ENCODE results near the gene GOT2.
A peak's percentile ranks its signal among the peaks of the same experiment; 100 is the strongest.

Gene GOT2

DNA sequence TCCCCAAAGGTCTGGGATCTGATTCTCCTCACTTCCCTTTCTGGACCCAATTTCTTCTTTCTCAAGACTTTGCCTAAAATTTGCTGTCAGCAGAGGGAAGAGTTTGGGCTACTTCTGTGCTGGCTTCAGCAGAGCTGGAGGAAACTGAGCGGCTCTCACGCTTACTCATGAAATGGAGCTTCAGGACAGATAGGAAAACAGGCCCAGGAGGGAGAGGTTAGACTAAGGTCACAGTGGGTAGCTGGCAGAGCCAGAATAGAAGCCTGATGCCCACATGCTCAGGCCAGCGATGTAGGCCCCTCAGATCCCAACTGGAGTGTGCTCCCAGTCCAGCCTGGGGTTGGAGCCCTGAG lies 50.1 kb downstream of the GOT2 start:
- H3K4me3 ChIP-seq (ENCODE audit: low read depth, low read length): peak overlapping the region; percentile 98
- TF ChIP-seq, protein P1, sequence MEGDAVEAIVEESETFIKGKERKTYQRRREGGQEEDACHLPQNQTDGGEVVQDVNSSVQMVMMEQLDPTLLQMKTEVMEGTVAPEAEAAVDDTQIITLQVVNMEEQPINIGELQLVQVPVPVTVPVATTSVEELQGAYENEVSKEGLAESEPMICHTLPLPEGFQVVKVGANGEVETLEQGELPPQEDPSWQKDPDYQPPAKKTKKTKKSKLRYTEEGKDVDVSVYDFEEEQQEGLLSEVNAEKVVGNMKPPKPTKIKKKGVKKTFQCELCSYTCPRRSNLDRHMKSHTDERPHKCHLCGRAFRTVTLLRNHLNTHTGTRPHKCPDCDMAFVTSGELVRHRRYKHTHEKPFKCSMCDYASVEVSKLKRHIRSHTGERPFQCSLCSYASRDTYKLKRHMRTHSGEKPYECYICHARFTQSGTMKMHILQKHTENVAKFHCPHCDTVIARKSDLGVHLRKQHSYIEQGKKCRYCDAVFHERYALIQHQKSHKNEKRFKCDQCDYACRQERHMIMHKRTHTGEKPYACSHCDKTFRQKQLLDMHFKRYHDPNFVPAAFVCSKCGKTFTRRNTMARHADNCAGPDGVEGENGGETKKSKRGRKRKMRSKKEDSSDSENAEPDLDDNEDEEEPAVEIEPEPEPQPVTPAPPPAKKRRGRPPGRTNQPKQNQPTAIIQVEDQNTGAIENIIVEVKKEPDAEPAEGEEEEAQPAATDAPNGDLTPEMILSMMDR (IDR thresholded peaks at IDR 0.05; ENCODE audit: insufficient read depth, low read length, missing control alignments): no peak
- no peak for DNase-seq (ENCODE audit: low read depth, low spot score)
- CTCF ChIA-PET: interaction anchor here (0.7 to 2.1 kb wide), 4 partner anchors 47 to 347 kb away, joined by 3 to 9 read pairs (median 4); no protein-coding TSS in a partner anchor
- POLR2A ChIA-PET: interaction anchor here (0.6 to 1.0 kb wide), 3 partner anchors 9 to 49 kb away, joined by 3 to 6 read pairs (median 4); no protein-coding TSS in a partner anchor

DNA sequence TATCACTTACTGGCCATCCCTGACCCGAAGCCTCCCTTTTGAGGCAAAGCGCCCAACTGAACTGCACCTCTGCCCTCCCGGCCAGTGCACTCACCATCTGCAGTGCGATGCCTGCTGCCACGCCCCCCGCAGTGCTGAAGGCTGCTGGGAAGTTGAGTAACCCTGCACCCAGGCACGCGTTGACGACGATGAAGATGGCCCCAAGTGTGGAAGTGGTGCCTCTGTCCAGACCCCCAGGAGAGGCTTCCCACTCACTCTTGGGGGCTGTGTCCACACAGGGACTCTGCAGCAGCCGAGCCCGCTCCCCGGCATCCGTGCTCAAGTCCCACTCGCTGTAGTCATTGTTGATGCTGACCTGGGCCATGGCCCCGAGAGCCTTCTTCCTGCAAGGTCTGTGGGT lies 54.4 kb downstream of the GOT2 start:
- TF ChIP-seq, protein P1 (IDR thresholded peaks at IDR 0.05; ENCODE audit: insufficient read depth, low read length, missing control alignments): no peak
- no peak for DNase-seq (ENCODE audit: low read depth, low spot score)
- ChIA-PET CTCF (interaction anchor here (1.1 to 2.1 kb wide), 5 partner anchors 19 to 76 kb away, joined by 3 to 31 read pairs (median 4); no protein-coding TSS in a partner anchor), POLR2A (no interaction called here)
- no peak overlapping the region for H3K4me3 ChIP-seq (ENCODE audit: low read depth, low read length)

DNA sequence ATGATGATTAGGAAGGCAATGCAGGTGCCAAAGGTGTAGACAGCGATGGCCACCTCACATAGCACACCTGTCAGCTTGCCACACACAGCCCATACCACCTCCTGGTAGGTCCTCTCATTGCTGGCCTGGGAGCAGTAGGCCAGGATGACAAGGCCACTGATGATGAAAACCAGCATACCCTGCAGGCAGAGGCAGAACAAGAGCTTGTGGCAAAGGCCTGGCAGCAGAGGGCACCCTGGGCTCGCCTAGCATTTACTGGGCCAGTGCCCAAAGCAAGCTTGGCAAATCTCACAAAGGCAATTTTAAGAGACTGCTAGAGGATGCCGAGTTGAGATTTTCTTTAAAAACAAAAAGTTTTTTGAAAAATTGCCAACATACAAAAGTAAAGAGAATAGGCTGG lies 55.4 kb downstream of the GOT2 start:
- DNase-seq (ENCODE audit: low read depth, low spot score): no peak
- H3K4me3 ChIP-seq (ENCODE audit: low read depth, low read length): no peak overlapping the region
- ChIA-PET CTCF (interaction anchor here (1.1 to 2.1 kb wide), 8 partner anchors 18 to 342 kb away, joined by 3 to 31 read pairs (median 3); no protein-coding TSS in a partner anchor), POLR2A (no interaction called here)
- TF ChIP-seq, protein P1 (IDR thresholded peaks at IDR 0.05; ENCODE audit: insufficient read depth, low read length, missing control alignments): peak; percentile 22

DNA sequence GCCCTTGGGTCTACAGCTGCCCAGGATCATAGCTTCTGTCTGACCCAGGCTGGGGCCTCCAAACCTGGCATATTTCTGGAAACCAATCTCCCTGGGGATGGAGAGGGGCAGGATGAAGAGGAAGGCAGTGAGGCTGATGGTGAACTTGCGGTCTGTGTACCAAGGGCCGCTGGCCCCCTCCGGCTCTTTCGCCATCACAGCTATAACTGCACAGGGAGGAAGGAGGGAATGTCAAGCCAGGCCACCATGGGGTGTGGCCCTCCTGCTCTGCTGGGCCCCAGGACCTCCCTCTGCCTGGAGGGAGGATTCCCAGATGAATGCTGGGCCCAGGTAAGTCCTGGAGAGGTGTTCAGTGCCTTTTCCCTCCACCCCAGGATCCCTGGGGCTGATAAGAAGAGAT lies 55.8 kb downstream of the GOT2 start:
- POLR2A ChIA-PET: no interaction called here
- no peak for DNase-seq (ENCODE audit: low read depth, low spot score)
- TF ChIP-seq, protein P1 (IDR thresholded peaks at IDR 0.05; ENCODE audit: insufficient read depth, low read length, missing control alignments): no peak
- no peak overlapping the region for H3K4me3 ChIP-seq (ENCODE audit: low read depth, low read length)
- CTCF ChIA-PET: interaction anchor here (1.1 to 2.1 kb wide), 6 partner anchors 17 to 341 kb away, joined by 3 to 31 read pairs (median 4); no protein-coding TSS in a partner anchor

DNA sequence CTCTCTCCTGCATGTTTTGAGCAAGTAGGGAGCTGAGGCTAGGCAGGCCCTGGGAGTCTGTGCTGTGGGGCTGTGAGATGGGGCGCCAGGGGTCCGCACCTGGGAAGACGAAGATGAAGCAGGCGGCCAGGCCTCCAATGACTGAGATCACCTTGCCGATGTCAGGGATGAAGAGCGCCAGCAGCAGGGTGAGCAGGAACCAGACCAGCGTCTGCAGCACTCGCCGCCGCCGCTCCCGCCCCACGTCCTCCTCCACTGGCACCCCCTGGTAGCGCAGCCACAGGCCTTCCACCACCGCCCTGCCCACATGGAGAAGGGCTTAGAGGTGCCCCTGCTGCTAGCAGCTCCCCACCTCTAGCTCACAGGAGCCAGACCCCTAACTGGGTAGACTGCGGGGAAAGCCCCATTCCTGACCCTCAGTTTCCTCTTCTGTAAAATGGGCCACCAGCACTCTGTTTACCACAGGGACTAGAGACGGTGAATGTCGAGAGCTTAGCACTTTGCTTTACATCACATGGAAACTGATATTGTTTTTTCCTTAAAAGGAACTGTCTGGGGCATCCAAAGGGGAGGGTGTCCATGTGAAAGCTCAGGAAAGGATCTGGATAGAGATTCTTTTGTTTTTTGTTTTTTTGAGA lies 63.1 kb downstream of the GOT2 start:
- H3K4me3 ChIP-seq (ENCODE audit: low read depth, low read length): no peak overlapping the region
- POLR2A ChIA-PET: no interaction called here
- CTCF ChIA-PET: interaction anchor here (1.2 to 1.8 kb wide), 4 partner anchors 9 to 335 kb away, joined by 3 to 9 read pairs (median 5); no protein-coding TSS in a partner anchor
- TF ChIP-seq, protein P1 (IDR thresholded peaks at IDR 0.05; ENCODE audit: insufficient read depth, low read length, missing control alignments): no peak
- no peak for DNase-seq (ENCODE audit: low read depth, low spot score)

DNA sequence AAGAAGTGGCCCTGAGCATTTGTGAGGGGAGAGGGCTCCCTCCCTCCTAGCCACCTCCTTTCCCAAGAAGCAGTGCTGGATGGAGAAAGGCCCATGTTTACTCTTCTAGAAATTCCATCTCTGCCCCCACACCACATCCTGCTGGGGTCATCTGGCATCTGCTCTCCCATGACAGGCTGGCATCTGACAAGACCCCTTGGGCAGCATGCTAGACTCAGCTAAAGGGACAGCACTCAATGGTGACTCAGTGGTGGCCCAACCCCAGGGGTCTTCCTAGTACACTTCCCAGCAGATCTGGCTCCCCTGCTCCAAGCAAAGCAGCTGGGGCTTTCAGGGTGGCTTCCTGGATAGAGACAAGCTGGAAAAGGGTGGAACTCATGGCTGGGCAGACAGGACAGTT lies 63.9 kb downstream of the GOT2 start:
- TF ChIP-seq, protein P1 (IDR thresholded peaks at IDR 0.05; ENCODE audit: insufficient read depth, low read length, missing control alignments): no peak
- POLR2A ChIA-PET: no interaction called here
- no peak overlapping the region for H3K4me3 ChIP-seq (ENCODE audit: low read depth, low read length)
- CTCF ChIA-PET: interaction anchor here (1.2 to 1.8 kb wide), 5 partner anchors 8 to 334 kb away, joined by 3 to 9 read pairs (median 4); no protein-coding TSS in a partner anchor
- no peak for DNase-seq (ENCODE audit: low read depth, low spot score)

Data from AG04449 (cell line).